HG02870 (cell line): ENCODE measurements around the gene ELF5.

Source experiments
- ATAC-seq: cut with Tn5 transposase; IDR thresholded peaks from one replicate; pipeline ENCODE4 v1.9.1; 2021; ENCODE audit warnings: mild to moderate bottlenecking, moderate library complexity; ENCODE audit not compliant: unreplicated experiment

ELF5 gene

GRCh38 chr11:34458525-34458924 is 55.1 kb downstream of the ELF5 start:
- no peak for ATAC-seq

- ATAC-seq = no peak
Measured at GRCh38 chr11:34457607-34458006, 56.0 kb downstream of the ELF5 start.

DNA sequence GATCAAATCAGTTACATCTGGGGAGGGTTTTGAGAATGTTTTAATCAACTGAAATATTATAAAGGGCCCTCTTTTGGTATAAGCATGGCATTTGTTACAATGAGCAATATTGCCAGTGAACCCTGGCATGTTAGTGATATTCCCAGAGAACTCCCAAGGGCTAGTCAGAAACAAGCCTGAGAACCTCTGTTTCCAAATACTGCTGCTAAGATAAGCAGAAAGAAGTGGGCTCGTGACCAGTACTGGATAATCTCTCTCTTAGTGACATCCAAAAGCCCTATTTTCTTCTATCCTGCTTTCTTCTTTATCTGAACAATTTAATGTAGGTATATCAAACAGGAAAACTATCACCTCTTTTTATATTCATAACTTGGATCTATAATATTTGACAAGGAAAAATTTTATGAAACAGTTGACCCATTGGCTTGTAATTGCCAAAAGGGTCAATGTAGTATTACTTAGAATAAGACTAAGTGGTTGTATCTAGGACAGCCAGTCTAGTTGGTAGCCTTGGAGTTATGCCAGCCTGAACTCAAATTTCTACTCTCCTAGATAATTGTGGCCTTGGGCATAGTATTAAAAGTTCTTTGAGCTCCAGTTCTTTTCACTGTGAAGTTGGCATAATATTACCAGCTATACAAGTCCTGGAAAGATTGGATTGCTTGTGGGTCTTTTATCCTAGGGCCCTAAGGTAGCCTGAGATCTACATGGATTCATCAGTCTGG is 59.1 kb downstream of the ELF5 start:
- ATAC-seq = no peak

DNA sequence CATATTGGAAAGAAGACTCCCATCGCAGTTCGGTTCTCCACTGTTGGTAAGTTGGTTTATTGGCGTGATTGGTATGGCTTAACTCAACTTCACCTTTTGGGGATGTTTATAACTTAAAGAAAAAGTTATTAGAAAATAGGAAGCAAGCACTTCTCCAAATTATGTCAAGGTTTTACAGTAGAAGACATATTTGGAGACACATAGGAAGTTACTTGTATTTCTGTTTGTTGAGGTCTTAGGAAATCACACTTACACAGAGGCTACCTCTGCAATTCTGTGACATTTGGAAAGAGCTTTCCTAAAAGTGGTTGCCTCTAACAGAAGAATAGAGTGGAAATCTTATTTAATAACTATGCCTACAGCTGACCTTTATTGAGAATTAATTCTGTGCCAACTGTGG is 62.5 kb downstream of the ELF5 start:
- ATAC-seq = no peak

GRCh38 chr11:34449013-34449412 is 64.6 kb downstream of the ELF5 start:
- ATAC-seq = no peak

DNA sequence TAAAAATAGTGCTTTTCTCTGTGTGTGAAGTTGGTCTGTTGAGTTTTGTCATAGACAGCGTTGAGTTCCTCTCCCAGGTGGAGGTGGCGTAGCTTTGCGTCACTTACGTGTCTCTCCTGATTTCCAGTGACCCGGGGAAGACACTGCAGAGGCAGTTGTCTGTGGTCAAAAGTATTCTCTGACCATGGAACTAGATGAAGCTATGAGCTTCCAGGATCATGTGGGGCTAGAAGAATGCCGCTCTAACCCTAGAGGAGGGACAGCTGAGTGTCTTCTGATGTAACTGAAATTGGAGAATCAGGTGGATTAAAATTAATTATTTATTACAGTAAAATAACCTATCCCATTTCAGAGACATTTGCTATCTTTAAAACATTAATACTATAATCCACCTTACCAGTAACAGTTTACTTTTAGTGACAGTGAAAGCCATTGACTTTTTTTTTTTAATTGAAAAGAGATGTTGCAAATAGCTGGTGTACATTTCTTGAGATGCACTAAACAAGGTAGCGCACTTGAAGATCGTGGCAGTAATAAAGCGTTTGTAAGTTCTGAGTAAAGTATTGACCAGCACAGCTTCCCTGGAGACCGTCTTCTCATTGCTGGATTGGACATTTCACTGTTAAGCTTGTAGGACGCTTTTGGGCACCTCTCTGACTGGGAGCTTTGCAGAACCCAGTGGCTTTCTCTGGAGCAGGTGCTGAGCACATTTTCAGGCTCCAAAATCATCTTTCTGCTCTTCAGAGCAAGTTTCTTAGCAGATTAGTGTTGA is 65.2 kb downstream of the ELF5 start:
- no peak for ATAC-seq

GRCh38 chr11:34447044-34447443 is 66.5 kb downstream of the ELF5 start:
- ATAC-seq = no peak

DNA sequence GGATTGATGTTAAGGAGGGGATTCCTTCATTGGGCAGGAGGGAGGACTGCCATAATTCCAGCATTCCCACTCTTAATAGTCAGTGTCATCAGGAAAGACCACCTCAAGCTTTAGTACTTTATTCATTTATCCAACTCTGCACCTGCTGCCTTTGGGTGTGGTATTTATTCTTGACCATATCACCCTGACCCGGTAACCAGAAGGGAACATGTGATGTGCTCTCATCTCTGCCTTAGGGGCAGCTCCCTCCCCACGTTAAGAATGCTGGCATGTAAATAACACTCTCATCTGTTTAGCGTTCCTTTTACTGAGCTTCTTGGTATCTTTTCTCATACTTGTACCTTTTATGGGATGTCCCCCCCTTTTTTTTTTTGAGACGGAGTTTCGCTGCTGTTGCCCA is 67.2 kb downstream of the ELF5 start:
- ATAC-seq = no peak

DNA sequence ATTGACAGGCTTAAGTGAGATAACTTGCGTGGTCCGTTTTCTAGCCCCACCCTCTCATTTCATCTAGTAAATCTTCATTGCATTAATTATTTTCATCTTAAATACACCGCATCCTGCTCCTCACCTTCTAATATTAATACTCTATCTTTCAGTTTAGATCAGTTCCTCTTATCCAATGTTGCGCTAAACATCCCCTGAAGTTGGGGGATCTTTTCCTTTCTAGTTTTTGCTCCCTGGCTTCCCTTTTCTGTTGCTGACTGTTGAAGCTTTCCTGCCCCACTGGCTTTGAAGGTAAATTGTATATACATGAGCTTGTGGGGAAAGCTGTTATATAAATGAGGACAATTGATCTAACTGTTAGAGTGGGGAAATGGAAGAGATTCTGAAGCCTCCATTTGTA is 67.6 kb downstream of the ELF5 start:
- ATAC-seq = no peak

DNA sequence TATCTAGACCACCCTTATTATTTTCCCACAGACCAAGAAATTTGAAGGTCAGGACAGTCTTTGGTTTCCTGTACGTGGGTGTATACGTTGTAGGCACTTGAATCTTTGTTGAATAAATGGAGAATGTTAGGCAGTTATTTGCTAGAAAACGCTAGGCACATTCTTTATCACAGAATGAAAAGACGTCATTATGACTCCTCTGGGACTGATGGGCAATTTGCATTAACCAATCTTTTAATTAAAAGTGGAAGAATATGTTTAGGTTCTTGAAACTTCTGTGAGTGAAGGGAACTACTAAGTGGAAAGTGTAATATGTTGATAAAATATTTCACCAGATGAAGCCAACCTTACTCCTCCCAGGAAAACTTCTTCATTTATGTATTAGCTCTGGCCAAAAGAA is 69.2 kb downstream of the ELF5 start:
- no peak for ATAC-seq

- ATAC-seq = no peak
Measured at GRCh38 chr11:34443136-34443535, 70.5 kb downstream of the ELF5 start.

DNA sequence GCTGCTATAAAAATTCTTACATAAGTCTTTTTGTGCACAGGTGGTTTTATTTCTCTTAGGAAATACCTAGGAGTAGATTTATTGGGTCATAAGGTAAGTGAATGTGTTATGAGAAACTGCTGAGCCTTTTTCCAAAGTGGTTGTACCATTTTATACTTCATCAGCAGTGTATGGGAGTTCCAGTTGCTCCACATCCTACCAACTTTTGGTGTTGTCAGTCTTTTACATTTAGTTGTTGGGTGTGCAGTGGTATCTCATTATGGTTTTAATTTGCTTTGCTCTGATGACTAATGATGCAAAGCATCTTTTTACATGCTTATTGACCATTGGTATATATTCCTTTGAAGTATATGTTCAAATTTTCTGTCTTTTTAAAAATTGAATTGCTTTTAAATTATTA is 71.8 kb downstream of the ELF5 start:
- no peak for ATAC-seq

GRCh38 chr11:34439610-34440198 is 73.9 kb downstream of the ELF5 start:
- ATAC-seq = no peak

GRCh38 chr11:34438529-34439507 is 74.8 kb downstream of the ELF5 start, which contains the start of gene CAT:
TSS of gene CAT (plus strand) at chr11:34438934. CDS start at chr11:34439014, 80 bp downstream.
- peak; percentile 97 for ATAC-seq

GRCh38 chr11:34437224-34438125 is 76.1 kb downstream of the ELF5 start:
- ATAC-seq = no peak

GRCh38 chr11:34433899-34434298 is 79.7 kb downstream of the ELF5 start:
- ATAC-seq = no peak

- no peak for ATAC-seq
Measured at GRCh38 chr11:34432822-34433221, 80.8 kb downstream of the ELF5 start.

DNA sequence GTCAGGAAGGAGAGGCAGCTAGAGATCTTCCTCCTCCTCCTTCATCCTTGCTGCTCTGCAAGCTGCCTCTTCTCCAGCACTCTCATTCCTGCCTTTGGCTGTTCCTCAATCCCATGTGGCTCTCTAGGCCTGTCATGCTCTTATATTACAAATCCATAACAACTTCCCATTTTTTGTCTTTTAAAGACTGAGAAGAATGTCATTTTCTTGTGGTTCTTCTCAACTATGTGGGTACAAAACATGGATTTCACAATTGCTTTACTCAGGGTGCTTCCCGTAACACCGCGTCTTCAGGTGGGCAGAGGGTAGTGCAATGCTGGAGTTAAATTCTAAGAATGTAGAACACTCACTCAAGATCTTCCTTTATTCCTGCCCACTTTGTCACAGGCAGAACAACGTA is 81.6 kb downstream of the ELF5 start:
- no peak for ATAC-seq
